HFFc6 (cell line): ENCODE measurements around the gene IFITM1. TPM values are rescaled to one million over a fixed set of nuclear protein-coding genes. Genes with fewer than 3 reads are reported as not detected.

Experiments used
- DNase-seq: peaks from one replicate; pipeline ENCODE4 v3.0.0-alpha.2; 2018
- H3K27ac Mint-ChIP-seq: 2 replicates; pipeline ENCODE4 v1.8.0; 2020; ENCODE audit warnings: mild to moderate bottlenecking, mixed read lengths
- H3K27me3 Mint-ChIP-seq: 2 replicates; pipeline ENCODE4 v1.8.0; 2021; ENCODE audit warnings: mild to moderate bottlenecking, moderate library complexity, mixed read lengths; ENCODE audit not compliant: insufficient read depth
- H3K36me3 Mint-ChIP-seq: 2 replicates; pipeline ENCODE4 v1.8.0; 2021; ENCODE audit warnings: low read depth, mixed read lengths
- H3K4me1 Mint-ChIP-seq: 2 replicates; pipeline ENCODE4 v1.8.0; 2020; ENCODE audit warnings: low read depth, mixed read lengths
- H3K4me3 Mint-ChIP-seq: 2 replicates; pipeline ENCODE4 v1.8.0; 2020; ENCODE audit warnings: mild to moderate bottlenecking, moderate library complexity, mixed read lengths
- H3K9me3 Mint-ChIP-seq: 2 replicates; pipeline ENCODE4 v1.8.0; 2020; ENCODE audit warnings: mild to moderate bottlenecking, mixed read lengths
- total RNA-seq, 6 experiments: library from RNA; stranded (reverse); fragmentation: NEBNext Ultra II Directional; extraction: Animal tissue kit (Norgen Biotek cat#: 25700); gene quantifications; 2 replicates in 1 of 6; 3 replicates in 5 of 6; pipeline ENCODE4 v1.2.3, GENCODE V29; 2021
- TF ChIP-seq, protein P1 (sequence below): fragments of 200-600 bp; sonication (generic); IDR thresholded peaks from 2 replicates; pipeline ENCODE4 v1.5.0; 2021; ENCODE audit warnings: antibody characterized with exemption, mild to moderate bottlenecking

The IFITM1 gene
- total RNA-seq, 6 experiments from 2014 or later, result 23.5 to 36.1 (median 30.0) TPM

DNA sequence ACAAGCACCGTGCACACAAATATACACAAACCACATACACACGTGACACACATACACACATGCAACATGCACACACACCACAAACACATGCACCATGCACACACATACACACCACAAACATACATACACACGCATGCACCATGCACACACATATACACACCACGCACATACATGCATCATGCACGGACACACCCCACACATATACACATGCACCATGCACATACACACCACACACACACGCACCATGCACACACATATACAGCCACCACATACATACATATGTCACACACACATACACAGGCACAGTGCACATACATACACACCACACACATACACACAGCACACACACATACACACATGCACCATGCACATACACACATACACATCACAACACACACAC is 42.8 kb downstream of the IFITM1 start:
- peaks cover 6% of the 10 kb centered on the region; the same call in 1 of the 2 replicates for H3K9me3 Mint-ChIP-seq
- TF ChIP-seq, protein P1, sequence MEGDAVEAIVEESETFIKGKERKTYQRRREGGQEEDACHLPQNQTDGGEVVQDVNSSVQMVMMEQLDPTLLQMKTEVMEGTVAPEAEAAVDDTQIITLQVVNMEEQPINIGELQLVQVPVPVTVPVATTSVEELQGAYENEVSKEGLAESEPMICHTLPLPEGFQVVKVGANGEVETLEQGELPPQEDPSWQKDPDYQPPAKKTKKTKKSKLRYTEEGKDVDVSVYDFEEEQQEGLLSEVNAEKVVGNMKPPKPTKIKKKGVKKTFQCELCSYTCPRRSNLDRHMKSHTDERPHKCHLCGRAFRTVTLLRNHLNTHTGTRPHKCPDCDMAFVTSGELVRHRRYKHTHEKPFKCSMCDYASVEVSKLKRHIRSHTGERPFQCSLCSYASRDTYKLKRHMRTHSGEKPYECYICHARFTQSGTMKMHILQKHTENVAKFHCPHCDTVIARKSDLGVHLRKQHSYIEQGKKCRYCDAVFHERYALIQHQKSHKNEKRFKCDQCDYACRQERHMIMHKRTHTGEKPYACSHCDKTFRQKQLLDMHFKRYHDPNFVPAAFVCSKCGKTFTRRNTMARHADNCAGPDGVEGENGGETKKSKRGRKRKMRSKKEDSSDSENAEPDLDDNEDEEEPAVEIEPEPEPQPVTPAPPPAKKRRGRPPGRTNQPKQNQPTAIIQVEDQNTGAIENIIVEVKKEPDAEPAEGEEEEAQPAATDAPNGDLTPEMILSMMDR, result no peak
- peaks cover 29% of the 10 kb centered on the region for H3K4me1 Mint-ChIP-seq
- DNase-seq, result no peak
- H3K27ac Mint-ChIP-seq, result no peak overlapping the region
- no peaks in the 10 kb centered on the region for H3K36me3 Mint-ChIP-seq
- peaks cover 5% of the 10 kb centered on the region; the same call in 1 of the 2 replicates for H3K27me3 Mint-ChIP-seq
- no peak overlapping the region for H3K4me3 Mint-ChIP-seq

DNA sequence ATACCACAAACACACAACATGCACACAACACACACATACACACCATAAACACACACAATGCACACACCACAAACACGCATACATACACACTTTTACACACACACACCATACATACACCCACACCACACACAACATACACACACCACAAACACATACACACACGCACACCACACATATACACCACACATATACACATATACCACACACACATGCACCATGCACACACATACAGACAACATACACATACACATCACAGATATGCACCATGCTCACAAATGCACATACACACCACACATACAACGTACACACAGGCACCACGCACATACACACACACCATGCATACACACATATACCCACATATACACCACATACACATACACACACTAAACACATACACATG is 43.7 kb downstream of the IFITM1 start:
- no peak for DNase-seq
- H3K4me1 Mint-ChIP-seq, result peaks cover 29% of the 10 kb centered on the region
- H3K27me3 Mint-ChIP-seq, result peaks cover 3% of the 10 kb centered on the region; the same call in 1 of the 2 replicates
- no peaks in the 10 kb centered on the region for H3K36me3 Mint-ChIP-seq
- H3K9me3 Mint-ChIP-seq, result peaks cover 7% of the 10 kb centered on the region; the same call in 1 of the 2 replicates
- TF ChIP-seq, protein P1, result no peak
- H3K4me3 Mint-ChIP-seq, result no peak overlapping the region
- no peak overlapping the region for H3K27ac Mint-ChIP-seq

DNA sequence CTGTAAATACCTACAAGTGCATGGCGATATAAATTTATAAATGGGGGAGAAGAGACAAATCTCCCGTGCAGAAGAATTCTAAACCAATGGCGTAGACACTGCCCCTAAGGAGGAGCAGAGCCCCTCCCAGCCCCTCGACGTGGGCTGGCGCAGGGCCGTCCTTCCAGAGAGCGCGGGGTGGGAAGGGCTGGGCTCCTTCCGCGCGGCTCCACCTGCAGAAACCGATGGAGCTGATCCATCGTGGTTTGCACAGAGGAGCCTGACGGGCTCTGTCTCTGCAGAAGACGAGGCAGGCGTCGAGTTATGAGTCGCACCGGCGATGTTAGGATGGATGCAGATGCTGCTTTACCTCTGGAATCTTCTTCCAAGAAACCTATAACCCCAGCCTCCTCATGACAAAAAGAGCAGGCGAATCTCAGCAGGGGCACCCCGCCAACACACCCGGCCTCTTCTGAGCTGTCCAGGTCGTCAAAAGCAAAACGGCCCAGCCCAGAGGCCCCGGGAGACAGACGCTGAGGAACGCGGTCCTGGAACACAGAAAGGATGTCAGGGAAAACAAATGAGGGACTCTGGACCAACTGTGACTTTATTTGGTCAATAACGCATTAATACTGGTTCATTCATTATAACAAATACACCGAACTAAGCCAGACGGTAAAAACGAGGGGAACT is 44.4 kb downstream of the IFITM1 start:
- TF ChIP-seq, protein P1, result no peak
- H3K4me1 Mint-ChIP-seq, result peaks cover 22% of the 10 kb centered on the region
- H3K27ac Mint-ChIP-seq, result no peak overlapping the region
- no peaks in the 10 kb centered on the region for H3K36me3 Mint-ChIP-seq
- DNase-seq, result no peak
- H3K9me3 Mint-ChIP-seq, result peaks cover 7% of the 10 kb centered on the region; the same call in 1 of the 2 replicates
- H3K4me3 Mint-ChIP-seq, result no peak overlapping the region
- peaks cover 3% of the 10 kb centered on the region; the same call in 1 of the 2 replicates for H3K27me3 Mint-ChIP-seq

DNA sequence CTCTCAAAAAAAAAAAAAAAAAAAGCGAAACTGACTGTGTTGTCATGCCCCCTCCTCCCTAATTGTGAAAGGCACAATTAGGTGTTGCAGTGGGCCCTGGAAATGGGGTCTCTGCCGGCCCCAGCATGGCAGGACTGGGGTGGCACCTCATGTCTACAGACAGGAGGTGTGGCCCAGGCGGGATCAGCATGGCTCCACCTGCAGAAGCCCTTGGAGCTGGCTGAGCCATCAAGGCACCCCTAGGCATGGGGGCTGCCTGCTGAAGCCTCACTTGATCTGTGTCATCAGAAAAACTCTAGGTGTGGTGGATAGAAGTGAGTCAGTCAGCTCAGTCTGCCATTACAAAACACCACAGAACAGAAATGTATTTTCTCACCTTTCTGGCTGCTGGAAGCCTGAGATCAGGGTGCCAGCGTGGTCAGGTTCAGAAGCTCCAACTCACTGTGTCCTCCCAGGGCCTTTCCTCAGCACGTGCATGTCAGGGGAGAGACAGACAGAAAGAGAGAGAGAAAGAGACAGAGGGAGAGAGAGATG is 45.4 kb downstream of the IFITM1 start:
- Mint-ChIP-seq H3K27ac (no peak overlapping the region), H3K27me3 (peaks cover 5% of the 10 kb centered on the region; the same call in 1 of the 2 replicates), H3K4me1 (peaks cover 12% of the 10 kb centered on the region), H3K4me3 (no peak overlapping the region), H3K9me3 (peaks cover 7% of the 10 kb centered on the region; the same call in 1 of the 2 replicates), H3K36me3 (no peaks in the 10 kb centered on the region)
- TF ChIP-seq, protein P1, result no peak
- no peak for DNase-seq

DNA sequence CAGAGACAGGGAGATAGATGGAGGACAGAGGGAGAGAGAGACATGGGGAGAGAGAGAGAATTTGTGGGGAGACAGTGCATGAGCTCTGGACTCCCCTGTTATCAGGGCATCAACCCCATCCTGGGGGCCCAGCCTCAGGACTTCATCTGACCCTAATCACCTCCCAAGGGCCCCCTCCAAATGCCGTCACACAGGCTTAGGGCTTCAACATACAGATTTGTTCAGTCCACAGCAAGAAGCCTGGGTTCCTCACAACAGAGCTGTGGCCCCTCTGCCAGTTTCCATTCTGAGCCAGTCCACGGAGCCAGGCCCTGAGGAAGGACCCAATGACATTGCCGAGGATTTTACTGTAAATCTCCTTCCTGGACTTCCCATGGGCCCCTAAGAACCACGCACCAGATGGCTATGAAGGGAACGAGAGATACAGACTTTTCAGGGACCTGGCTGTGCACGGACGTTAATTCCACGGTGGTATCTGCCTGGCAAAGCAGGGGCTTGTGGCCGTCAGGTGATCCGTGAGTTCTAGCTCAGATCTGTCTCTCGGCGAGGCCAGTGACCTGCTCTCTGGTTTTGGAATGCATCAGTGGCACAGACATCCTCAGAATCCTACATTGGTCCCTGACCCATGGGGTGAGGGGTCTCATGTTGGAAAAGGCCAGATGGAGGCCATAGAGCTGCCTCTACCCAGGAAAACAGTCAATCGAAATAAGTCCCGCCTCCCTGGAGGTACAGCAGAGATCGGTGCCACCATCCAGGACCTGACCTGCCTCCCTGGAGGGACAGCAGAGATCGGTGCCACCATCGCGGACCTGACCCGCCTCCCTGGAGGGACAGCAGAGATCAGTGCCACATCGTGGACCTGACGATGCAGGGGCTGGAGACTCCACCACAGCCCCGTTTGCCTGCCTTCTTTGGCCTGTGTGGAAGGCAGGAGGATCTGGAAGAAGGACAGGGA is 46.8 kb downstream of the IFITM1 start:
- Mint-ChIP-seq H3K4me1 (no peaks in the 10 kb centered on the region; the same call in 1 of the 2 replicates), H3K36me3 (no peaks in the 10 kb centered on the region)

More for the DNA sequence above, 46.8 kb downstream of the IFITM1 start:
- H3K9me3 Mint-ChIP-seq, result peaks cover 7% of the 10 kb centered on the region; the same call in 1 of the 2 replicates
- no peak overlapping the region for H3K27ac Mint-ChIP-seq
- DNase-seq, result no peak
- peaks cover 6% of the 10 kb centered on the region for H3K27me3 Mint-ChIP-seq
- no peak overlapping the region for H3K4me3 Mint-ChIP-seq
- TF ChIP-seq, protein P1, result no peak
